ENCODE data around the gene CYP26B1. TPM values are rescaled to one million over a fixed set of nuclear protein-coding genes. Genes with fewer than 3 reads are reported as not detected.

Gene CYP26B1
- total and polyA plus RNA-seq, 2 of the 8 experiments (the other 6 are each of a cell fraction or from before 2014, with no cell fraction given), result 0.06 to 0.69 TPM

DNA sequence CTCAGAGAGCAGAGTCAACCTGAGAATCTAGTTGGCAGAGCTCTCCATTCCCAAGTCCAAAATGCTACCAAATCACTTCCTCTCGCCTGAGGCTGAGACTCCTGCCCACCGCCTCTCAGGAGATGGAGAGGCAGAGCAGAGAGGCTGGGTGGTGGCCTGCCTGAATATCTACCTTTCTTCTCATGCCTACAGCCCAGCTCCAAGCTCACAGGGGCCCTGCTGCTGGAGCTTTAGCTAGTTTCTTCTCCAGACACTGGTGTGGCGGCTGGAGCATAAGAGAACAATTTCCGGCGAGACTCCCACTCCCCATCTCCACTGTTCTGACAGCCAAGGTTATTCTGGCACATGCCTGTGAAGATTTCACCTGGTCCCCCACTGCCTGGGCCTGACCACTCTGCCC is 8.1 kb upstream of the CYP26B1 start (continued):
- TF ChIP-seq GTF2F1 (IDR thresholded peaks at IDR 0.05; ENCODE audit: borderline replicate concordance, low read depth, low read length) (no peak), NANOG (IDR thresholded peaks at IDR 0.05; ENCODE audit: insufficient read depth, low read depth, low read length, poor library complexity, severe bottlenecking) (no peak), EZH2 (IDR thresholded peaks at IDR 0.05; ENCODE audit: low read depth, low read length, severe bottlenecking) (no peak), EP300 (IDR thresholded peaks at IDR 0.05; ENCODE audit: borderline replicate concordance in 1 of 2, low read depth in 2 of 2, low read length in 2 of 2) (no peak)

All from H1 (cell line).